Endodermal cell (in vitro differentiated cells): Measurements from ENCODE around the gene PPP3CB. TPM values are rescaled to one million over a fixed set of nuclear protein-coding genes. Genes with fewer than 3 reads are reported as not detected.

Experiments used
- DNase-seq: peaks from one replicate; pipeline ENCODE4 v3.0.0-alpha.2; 2017
- H3K27ac ChIP-seq: 2 replicates; pipeline ENCODE4 v1.5.1; 2013; ENCODE audit warnings: mild to moderate bottlenecking, low read depth, low read length, moderate library complexity
- H3K27me3 ChIP-seq: 2 replicates; pipeline ENCODE4 v1.6.1; 2013; ENCODE audit warnings: mild to moderate bottlenecking, low read length, moderate library complexity; ENCODE audit not compliant: insufficient read depth, control insufficient read depth, poor library complexity, severe bottlenecking
- H3K36me3 ChIP-seq: 2 replicates; pipeline ENCODE4 v1.7.0; 2013; ENCODE audit warnings: mild to moderate bottlenecking, low read length, moderate library complexity; ENCODE audit not compliant: control insufficient read depth, insufficient read depth
- H3K4me1 ChIP-seq: one replicate; pipeline ENCODE4 v1.7.0; 2013; ENCODE audit warnings: low read length; ENCODE audit not compliant: control insufficient read depth, insufficient read depth
- H3K4me3 ChIP-seq: 2 replicates; pipeline ENCODE4 v1.5.1; 2013; ENCODE audit warnings: mild to moderate bottlenecking, low read length, moderate library complexity
- H3K9ac ChIP-seq: 2 replicates; pipeline ENCODE4 v1.6.1; 2013; ENCODE audit warnings: mild to moderate bottlenecking, low read length, moderate library complexity; ENCODE audit not compliant: poor library complexity, severe bottlenecking; ENCODE audit errors: extremely low read depth
- H3K9me3 ChIP-seq: 2 replicates; pipeline ENCODE4 v1.6.1; 2013; ENCODE audit warnings: mild to moderate bottlenecking, low read length, moderate library complexity; ENCODE audit not compliant: control insufficient read depth
- H3K27ac Mint-ChIP-seq: 2 replicates; pipeline ENCODE4 v1.8.0; 2020; ENCODE audit warnings: mixed read lengths
- H3K27me3 Mint-ChIP-seq: 2 replicates; pipeline ENCODE4 v1.8.0; 2021; ENCODE audit warnings: mild to moderate bottlenecking, mixed read lengths; ENCODE audit not compliant: insufficient read depth
- H3K36me3 Mint-ChIP-seq: 2 replicates; pipeline ENCODE4 v1.8.0; 2020; ENCODE audit warnings: low read depth, mixed read lengths
- H3K4me1 Mint-ChIP-seq: 2 replicates; pipeline ENCODE4 v1.8.0; 2020; ENCODE audit warnings: mixed read lengths
- H3K4me3 Mint-ChIP-seq: 2 replicates; pipeline ENCODE4 v1.8.0; 2020; ENCODE audit warnings: mild to moderate bottlenecking, moderate library complexity, mixed read lengths
- H3K9me3 Mint-ChIP-seq: 2 replicates; pipeline ENCODE4 v1.8.0; 2020; ENCODE audit warnings: mild to moderate bottlenecking, mixed read lengths
- CTCF ChIP-seq: fragments of 200-600 bp; sonication (generic); conservative IDR thresholded peaks from 2 replicates; pipeline ENCODE4 v1.5.0; 2021; ENCODE audit warnings: antibody characterized with exemption, mild to moderate bottlenecking
- WGBS, 2 experiments: methylation state at CpG; one replicate each; pipeline versions ENCODE4 v1.1.5 to v1.1.7; 2013; ENCODE audit warnings: missing lambda C conversion rate in 2 of 2, mixed read lengths in 1 of 2; ENCODE audit not compliant: insufficient coverage in 1 of 2, insufficient read length in 1 of 2; 5-methylcytosine and 5-hydroxymethylcytosine counted together
- total RNA-seq, 2 donors: library from RNA; stranded (reverse); fragmentation: NEBNext Ultra II Directional in 1 of 2; extraction: Animal tissue kit (Norgen Biotek cat#: 25700) in 1 of 2; gene quantifications; 2 replicates in 1 of 2; 3 replicates in 1 of 2; pipeline ENCODE4 v1.2.1, GENCODE V29; 2021

PPP3CB gene
- total RNA-seq, 2 donors from 2014 or later: 39.2 to 40.2 TPM

GRCh38 chr10:73485320-73485719, 10.5 kb downstream of the PPP3CB start:
- Mint-ChIP-seq H3K36me3 (peaks cover 39% of the 10 kb centered on the region), H3K9me3 (peaks cover 3% of the 10 kb centered on the region), H3K4me1 (no peaks in the 10 kb centered on the region), H3K4me3 (no peak overlapping the region), H3K27ac (no peak overlapping the region), H3K27me3 (no peaks in the 10 kb centered on the region)
- no peak for TF ChIP-seq CTCF
- Histone ChIP-seq H3K4me3 (no peak overlapping the region), H3K36me3 (peaks cover 24% of the 10 kb centered on the region), H3K27ac (no peak overlapping the region), H3K27me3 (no peaks in the 10 kb centered on the region), H3K9ac (no peak overlapping the region), H3K4me1 (no peaks in the 10 kb centered on the region), H3K9me3 (no peaks in the 10 kb centered on the region)
- DNase-seq: no peak
- 97 to 100% methylated on average over 1 of the region's 1 CpG for WGBS, 2 experiments

GRCh38 chr10:73480158-73480557, 15.7 kb downstream of the PPP3CB start:
- H3K4me1 ChIP-seq: no peaks in the 10 kb centered on the region
- no peak for TF ChIP-seq CTCF

GRCh38 chr10:73478636-73479035, 17.2 kb downstream of the PPP3CB start:
- 97 to 100% methylated on average over 2 to 3 of the region's 3 CpGs for WGBS, 2 experiments
- H3K4me3 ChIP-seq: no peak overlapping the region
- no peaks in the 10 kb centered on the region for H3K27me3 ChIP-seq
- Mint-ChIP-seq H3K4me3 (no peak overlapping the region), H3K27me3 (no peaks in the 10 kb centered on the region), H3K4me1 (no peaks in the 10 kb centered on the region), H3K27ac (no peak overlapping the region), H3K36me3 (peaks cover 46% of the 10 kb centered on the region), H3K9me3 (peaks cover 3% of the 10 kb centered on the region)
- no peaks in the 10 kb centered on the region for H3K4me1 ChIP-seq
- H3K9me3 ChIP-seq: no peaks in the 10 kb centered on the region
- peaks cover 61% of the 10 kb centered on the region for H3K36me3 ChIP-seq
- H3K27ac ChIP-seq: no peak overlapping the region
- H3K9ac ChIP-seq: no peak overlapping the region
- no peak for DNase-seq
- no peak for TF ChIP-seq CTCF

More at GRCh38 chr10:73480158-73480557, 15.7 kb downstream of the PPP3CB start:
- DNase-seq: no peak
- Mint-ChIP-seq H3K27ac (peak overlapping the region; percentile 39), H3K9me3 (peaks cover 3% of the 10 kb centered on the region), H3K27me3 (no peaks in the 10 kb centered on the region), H3K4me1 (no peaks in the 10 kb centered on the region), H3K36me3 (peaks cover 42% of the 10 kb centered on the region), H3K4me3 (no peak overlapping the region)
- Histone ChIP-seq H3K9me3 (no peaks in the 10 kb centered on the region), H3K4me3 (no peak overlapping the region), H3K27ac (no peak overlapping the region), H3K9ac (no peak overlapping the region), H3K36me3 (peaks cover 56% of the 10 kb centered on the region), H3K27me3 (no peaks in the 10 kb centered on the region)
- 92 to 94% methylated on average over 6 to 7 of the region's 7 CpGs for WGBS, 2 experiments
